ENCODE results near the gene RBM4.

DNA sequence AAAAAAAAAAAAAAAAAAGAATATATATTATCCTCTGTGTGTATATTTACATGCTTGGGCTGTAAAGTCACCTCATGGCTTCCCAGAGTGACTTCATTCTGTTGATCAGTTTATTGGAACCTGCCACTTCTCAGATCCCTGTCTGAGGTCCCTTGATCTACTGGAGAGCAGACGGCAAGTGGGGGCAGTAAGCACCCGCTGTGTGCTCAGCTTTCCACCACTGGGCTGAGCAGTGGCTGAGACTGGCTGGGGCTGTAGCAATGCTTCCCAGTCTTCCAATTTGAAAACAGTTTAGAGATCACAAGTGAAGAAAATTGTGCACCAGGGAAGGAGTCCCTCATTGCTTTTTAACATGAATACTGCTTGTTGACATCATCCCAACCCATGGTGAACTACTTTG, 46.1 kb downstream of the RBM4 start:
- no peak for TF ChIP-seq EZH2 (IDR thresholded peaks at IDR 0.05; ENCODE audit: insufficient read depth, poor library complexity, severe bottlenecking)
- TF ChIP-seq EZH2phosphoT487 (IDR thresholded peaks at IDR 0.05; ENCODE audit: insufficient read depth, low read depth): no peak

All from GM23248 (cell line).